Mucosa of gallbladder (tissue), 1 donor: ENCODE results near the gene SMTN. TPM values are rescaled to one million over a fixed set of nuclear protein-coding genes. Genes with fewer than 3 reads are reported as not detected.
"Not testable (repeated sequence)": the region's sequence is repeated elsewhere in the genome, so short reads cannot be mapped to it uniquely, and the experiment has no call there.

Experiments
- DNase-seq: peaks from one replicate; pipeline ENCODE4 v3.0.0-alpha.2; 2020; ENCODE audit warnings: low spot score
- total RNA-seq: library from RNA; stranded (reverse); gene quantifications from one replicate; pipeline ENCODE4 v1.2.1, GENCODE V29; 2021
- donor health status: DM: no; HTN: no; CAD: no.

SMTN gene
- total RNA-seq, 1 donor from 2014 or later: 510 TPM

DNA sequence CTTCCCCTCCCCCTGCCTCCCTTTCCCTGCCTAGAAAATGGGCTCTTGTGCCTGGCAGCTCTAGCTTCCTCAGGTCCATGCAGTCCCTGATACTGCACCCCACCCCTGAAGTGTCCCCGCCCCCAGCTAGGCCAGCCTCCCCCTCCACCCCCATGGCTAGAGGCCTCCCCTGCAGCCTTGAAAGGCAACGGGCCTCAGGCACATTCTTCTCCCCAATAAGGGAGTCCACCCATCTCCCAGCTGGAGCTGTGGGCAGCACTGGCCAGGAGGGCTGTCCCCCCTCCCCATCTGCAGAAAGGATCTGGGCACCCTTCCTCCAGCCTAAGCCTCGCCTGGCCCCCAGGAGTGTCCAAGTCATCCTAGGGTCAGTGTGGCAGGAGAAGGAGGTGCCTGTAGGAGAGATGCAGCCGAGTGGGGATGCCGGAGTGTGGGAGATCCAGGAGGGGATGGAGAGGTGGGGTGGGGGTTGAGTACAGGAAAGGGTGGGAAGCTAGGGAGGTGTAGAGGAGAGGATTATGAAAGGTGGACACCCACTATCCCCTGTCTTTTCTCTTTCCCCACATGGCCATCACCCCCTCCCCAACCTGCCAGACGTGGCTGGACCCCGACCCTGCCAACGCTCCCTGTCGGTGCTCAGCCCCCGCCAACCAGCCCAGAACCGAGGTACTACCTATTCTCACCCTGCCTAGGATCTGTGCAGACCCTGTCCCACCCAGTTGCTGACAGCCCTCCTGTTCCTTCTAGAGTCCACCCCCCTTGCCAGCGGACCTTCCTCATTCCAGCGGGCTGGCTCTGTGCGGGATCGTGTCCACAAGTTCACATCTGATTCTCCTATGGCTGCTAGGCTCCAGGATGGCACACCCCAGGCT is 9.3 kb downstream of the SMTN start:
- no peak for DNase-seq

DNA sequence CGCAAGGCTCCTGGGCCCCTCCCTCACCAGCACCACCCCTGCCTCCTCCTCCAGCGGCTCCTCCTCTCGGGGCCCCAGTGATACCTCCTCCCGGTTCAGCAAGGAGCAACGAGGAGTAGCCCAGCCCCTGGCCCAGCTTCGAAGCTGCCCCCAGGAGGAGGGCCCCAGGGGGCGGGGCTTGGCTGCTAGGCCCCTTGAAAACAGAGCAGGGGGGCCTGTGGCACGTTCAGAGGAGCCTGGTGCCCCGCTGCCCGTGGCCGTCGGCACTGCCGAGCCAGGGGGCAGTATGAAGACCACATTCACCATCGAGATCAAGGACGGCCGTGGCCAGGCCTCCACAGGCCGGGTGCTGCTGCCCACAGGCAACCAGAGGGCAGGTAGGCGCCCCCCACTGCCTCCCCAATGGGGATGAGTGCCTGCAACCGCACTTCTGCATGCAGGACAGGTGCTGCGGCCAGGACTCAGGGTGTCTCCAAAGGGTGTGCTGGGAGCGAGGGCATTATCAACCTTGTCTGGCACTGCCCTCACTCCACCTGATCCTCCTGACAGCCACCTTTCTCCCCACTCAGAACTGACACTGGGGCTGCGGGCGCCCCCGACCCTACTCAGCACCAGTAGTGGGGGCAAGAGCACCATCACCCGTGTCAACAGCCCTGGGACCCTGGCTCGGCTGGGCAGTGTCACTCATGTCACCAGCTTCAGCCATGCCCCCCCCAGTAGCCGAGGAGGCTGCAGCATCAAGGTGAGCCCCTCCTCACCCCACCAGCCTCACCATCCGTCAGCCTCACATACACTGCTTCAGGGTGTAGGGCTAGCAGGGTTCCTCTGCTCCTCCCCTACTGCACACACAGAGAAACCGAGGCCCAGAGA is 10.2 kb downstream of the SMTN start:
- DNase-seq: no peak

- DNase-seq: no peak
Measured at GRCh38 chr22:31092161-31092560, 11.0 kb downstream of the SMTN start.

GRCh38 chr22:31093086-31093850 is 12.2 kb downstream of the SMTN start:
- DNase-seq: no peak

GRCh38 chr22:31094021-31094551 is 13.0 kb downstream of the SMTN start:
- no peak for DNase-seq

DNA sequence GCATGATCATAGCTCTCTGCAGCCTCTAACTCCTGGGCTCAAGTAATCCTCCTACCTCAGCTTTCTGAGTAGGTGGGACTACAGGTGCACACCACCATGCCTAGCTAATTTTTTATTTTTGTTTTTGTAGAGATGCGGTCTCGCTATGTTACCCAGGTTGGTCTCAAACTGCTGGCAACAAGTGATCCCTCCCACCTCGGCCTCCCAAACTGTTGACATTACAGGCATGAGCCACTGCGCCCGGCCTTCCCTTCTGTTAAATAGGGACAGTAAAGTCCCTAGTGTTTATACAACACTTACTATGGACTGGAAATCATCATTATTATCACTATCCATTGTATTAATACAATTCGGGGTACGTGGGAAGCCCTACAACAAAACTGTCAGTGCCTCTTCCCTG is 13.6 kb downstream of the SMTN start:
- no peak for DNase-seq

GRCh38 chr22:31095637-31096249 is 14.6 kb downstream of the SMTN start:
- DNase-seq: no peak

DNA sequence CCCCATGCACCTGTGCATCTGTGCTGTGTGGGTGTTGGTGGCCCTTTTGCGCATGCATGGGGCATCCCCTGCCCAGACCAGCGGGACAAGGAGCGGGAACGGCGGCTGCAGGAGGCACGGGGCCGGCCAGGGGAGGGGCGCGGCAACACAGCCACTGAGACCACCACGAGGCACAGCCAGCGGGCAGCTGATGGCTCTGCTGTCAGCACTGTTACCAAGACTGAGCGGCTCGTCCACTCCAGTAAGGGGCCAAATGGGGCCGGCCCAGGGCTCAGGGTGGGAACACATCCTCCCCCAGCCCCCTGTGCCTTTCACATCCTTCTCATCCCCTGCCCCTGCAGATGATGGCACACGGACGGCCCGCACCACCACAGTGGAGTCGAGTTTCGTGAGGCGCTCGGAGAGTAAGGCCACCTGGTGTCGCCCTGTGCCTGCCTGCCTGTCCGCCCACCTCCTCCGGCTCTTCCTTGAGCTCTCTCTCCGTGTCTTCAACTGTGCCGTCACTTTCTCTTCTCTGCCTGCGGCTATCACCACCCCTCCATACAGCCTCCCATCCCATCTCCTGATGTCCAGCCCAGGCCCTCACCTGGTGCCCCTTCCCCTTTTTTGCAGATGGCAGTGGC is 15.7 kb downstream of the SMTN start:
- no peak for DNase-seq

DNA sequence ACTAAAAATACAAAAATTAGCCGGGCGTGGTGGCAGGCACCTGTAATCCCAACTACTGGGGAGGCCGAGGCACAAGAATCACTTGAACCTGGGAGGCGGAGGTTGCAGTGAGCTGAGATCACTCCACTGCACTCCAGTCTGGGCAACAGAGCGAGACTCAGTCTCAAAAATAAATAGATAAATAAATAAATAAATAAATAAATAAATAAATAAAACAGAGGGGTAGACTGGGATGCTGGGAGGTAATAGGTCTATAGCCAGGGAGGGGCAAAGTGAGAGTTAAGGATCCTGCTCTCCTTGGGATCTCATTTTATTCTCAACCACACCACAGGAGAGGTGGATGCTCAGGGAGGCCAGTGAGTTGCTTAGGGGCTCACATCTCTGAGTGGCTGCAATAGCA is 16.4 kb downstream of the SMTN start:
- not testable (repeated sequence) for DNase-seq

DNA sequence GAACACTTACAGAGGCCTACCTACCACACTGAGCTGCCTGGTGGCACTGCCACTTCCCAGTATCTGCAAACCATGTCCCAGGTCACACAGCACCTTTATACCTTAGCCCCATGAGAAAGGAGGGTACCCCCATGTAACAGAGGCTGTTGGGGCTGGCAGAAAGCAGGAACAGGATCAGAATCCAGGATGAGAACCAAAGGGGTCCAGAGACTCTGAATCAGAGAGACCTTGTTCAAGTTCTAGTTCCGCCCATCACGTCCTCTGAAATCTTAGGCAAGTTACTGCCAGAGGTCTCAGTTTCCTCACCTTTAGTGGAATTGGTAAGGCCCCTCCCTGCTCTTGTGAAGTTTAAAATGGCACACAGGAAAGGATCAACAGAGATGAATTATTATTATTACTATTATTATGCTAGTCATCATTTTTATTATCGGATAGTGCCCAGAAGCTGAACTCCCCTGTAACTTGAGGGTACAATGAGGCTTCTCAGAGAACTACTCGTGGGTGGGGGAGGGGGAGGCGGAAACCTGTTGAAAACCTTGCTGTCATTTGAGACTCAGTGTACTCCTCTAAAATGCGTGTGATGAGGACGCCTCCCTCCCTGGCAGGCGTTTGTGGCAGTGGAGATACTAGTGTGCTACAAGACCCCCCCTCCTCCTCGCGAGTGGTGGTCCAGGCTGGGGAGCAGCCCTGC is 17.0 kb downstream of the SMTN start:
- no peak for DNase-seq

- no peak for DNase-seq
Measured at GRCh38 chr22:31098632-31099110, 17.6 kb downstream of the SMTN start.

DNA sequence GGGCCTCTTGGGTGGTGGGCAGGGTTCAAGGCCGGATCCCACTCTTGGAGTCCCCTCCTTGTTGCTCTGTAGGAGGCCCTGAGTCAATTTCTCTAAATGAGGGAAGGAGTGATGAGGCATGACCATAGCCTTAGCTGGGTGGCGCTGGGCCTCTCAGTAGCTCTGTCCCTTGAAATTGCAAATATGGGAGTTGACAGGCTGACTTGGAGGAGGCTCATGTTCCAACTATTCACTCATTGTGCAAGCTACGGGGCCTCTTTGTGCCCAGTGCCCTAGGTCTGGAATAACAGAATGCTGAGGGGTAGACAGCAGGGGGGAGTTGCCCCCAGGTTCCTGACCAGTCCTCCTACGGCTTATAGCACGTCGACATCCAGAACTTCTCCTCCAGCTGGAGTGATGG is 18.3 kb downstream of the SMTN start:
- DNase-seq: no peak

- DNase-seq: no peak
Measured at GRCh38 chr22:31099841-31100761, 19.0 kb downstream of the SMTN start.

DNA sequence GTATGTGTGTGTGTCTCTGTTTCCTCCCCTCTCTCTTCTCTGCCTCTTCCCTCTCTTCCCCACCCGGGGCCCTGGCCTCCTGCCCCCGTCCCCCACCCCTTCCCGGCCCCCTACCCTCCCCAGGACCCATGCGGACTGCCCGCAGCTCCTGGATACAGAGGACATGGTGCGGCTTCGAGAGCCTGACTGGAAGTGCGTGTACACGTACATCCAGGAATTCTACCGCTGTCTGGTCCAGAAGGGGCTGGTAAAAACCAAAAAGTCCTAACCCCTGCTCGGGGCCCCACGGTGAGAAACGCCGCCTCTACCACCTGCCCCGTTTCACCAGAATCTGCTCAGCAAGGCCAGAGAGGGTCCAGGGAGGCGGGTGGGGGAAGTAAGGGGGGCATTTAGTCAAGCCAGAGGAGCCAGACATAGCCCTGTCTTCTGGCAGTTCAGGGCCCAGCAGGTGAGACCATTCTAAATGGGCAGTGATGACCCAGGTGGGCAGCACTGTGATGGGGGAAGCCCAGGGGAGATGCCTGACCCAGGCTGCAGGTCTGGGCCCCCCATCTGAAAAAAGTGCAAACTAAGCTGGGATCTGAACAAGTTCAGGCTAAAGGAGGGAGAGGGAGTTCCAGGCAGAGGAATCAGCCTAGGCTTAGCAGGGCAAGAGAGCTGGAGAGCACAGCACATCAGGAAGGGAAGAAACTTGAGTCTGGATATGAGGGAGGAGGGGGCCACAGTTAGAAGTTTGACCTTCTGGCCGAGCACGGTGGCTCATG is 19.8 kb downstream of the SMTN start:
- DNase-seq: no peak

GRCh38 chr22:31102441-31103081 is 21.4 kb downstream of the SMTN start:
- peak; percentile 70 for DNase-seq

DNA sequence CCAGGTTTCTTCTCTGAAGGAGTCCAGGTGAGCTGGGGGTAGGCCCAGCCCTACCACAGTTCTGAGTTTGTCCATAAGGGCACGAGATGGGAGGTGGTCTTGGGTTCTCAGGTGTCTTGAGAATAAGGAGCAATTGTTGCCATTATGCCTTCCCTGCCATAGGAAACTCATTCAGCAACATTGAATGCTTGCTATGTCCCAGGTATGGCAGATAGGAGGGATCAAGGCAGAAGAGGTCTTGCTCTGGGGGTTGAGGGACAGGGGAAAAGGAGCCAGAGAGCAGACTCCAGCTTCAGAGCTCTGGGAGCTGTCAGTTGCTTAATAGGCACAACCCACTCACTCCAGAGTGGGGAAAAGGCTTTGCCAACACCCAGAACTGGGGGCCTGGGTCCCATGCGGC is 22.0 kb downstream of the SMTN start:
- DNase-seq: no peak

GRCh38 chr22:31103899-31104694 is 23.0 kb downstream of the SMTN start:
- DNase-seq: no peak
